ENCODE data around the gene EXOC1.
"Not testable (repeated sequence)": the region's sequence is repeated elsewhere in the genome, so short reads cannot be mapped to it uniquely, and the experiment has no call there.

EXOC1 gene

GRCh38 chr4:55907469-55907868 lies 54.0 kb downstream of the EXOC1 start:
- DNase-seq (ENCODE audit: low spot score): no peak

GRCh38 chr4:55910140-55910539 lies 56.7 kb downstream of the EXOC1 start:
- DNase-seq (ENCODE audit: low spot score): no peak

GRCh38 chr4:55912249-55912648 lies 58.8 kb downstream of the EXOC1 start:
- DNase-seq (ENCODE audit: low spot score): no peak

GRCh38 chr4:55920571-55920970 lies 67.1 kb downstream of the EXOC1 start:
- no peak for DNase-seq (ENCODE audit: low spot score)

GRCh38 chr4:55921093-55921492 lies 67.6 kb downstream of the EXOC1 start:
- no peak for DNase-seq (ENCODE audit: low spot score)

- DNase-seq (ENCODE audit: low spot score): no peak
These were observed 71.8 kb downstream of the EXOC1 start for GRCh38 chr4:55925241-55925640.

GRCh38 chr4:55926610-55927009 lies 73.2 kb downstream of the EXOC1 start:
- no peak for DNase-seq (ENCODE audit: low spot score)

GRCh38 chr4:55927803-55928437 lies 74.5 kb downstream of the EXOC1 start:
- no peak for DNase-seq (ENCODE audit: low spot score)

GRCh38 chr4:55928846-55929245 lies 75.4 kb downstream of the EXOC1 start:
- DNase-seq (ENCODE audit: low spot score): no peak

GRCh38 chr4:55931043-55931442 lies 77.6 kb downstream of the EXOC1 start:
- no peak for DNase-seq (ENCODE audit: low spot score)

GRCh38 chr4:55931833-55932232 lies 78.4 kb downstream of the EXOC1 start:
- no peak for DNase-seq (ENCODE audit: low spot score)

- no peak for DNase-seq (ENCODE audit: low spot score)
These were observed 79.1 kb downstream of the EXOC1 start for GRCh38 chr4:55932511-55932910.

GRCh38 chr4:55933611-55934010 lies 80.2 kb downstream of the EXOC1 start:
- no peak for DNase-seq (ENCODE audit: low spot score)

- DNase-seq (ENCODE audit: low spot score): not testable (repeated sequence)
These were observed 82.5 kb downstream of the EXOC1 start for GRCh38 chr4:55935907-55936306.

- no peak for DNase-seq (ENCODE audit: low spot score)
These were observed 85.0 kb downstream of the EXOC1 start for GRCh38 chr4:55938481-55938880.

GRCh38 chr4:55939421-55939820 lies 86.0 kb downstream of the EXOC1 start:
- no peak for DNase-seq (ENCODE audit: low spot score)

GRCh38 chr4:55941881-55942396 lies 88.5 kb downstream of the EXOC1 start:
- DNase-seq (ENCODE audit: low spot score): no peak

- DNase-seq (ENCODE audit: low spot score): no peak
These were observed 93.9 kb downstream of the EXOC1 start for GRCh38 chr4:55947254-55947882.

- DNase-seq (ENCODE audit: low spot score): peak; percentile 67
These were observed 94.7 kb downstream of the EXOC1 start for GRCh38 chr4:55947912-55948725.

GRCh38 chr4:55948726-55949481 lies 95.5 kb downstream of the EXOC1 start, which contains the start of gene CEP135:
Gene CEP135, plus strand, starts transcription at chr4:55948945. Its CDS starts 3,186 bp downstream, at chr4:55952131.
- DNase-seq (ENCODE audit: low spot score): peak; percentile 92

GRCh38 chr4:55949482-55949802 lies 96.0 kb downstream of the EXOC1 start:
- DNase-seq (ENCODE audit: low spot score): no peak

Data from CD4-positive, alpha-beta T cell treated with Interleukin-6 at 100 ng/mL for 8 hours (primary cell).